Activated naive CD4-positive, alpha-beta T cell treated with anti-CD3 and anti-CD28 coated beads for 36 hours (primary cell): ENCODE data around the gene ELANE. TPM values are rescaled to one million over a fixed set of nuclear protein-coding genes. Genes with fewer than 3 reads are reported as not detected.
"Not testable (repeated sequence)": the region's sequence is repeated elsewhere in the genome, so short reads cannot be mapped to it uniquely, and the experiment has no call there.

Source experiments
- CTCF ChIA-PET: fragments of 350-600 bp; sonication (Branson Sonifier 250); formaldehyde crosslinking; loops from one replicate; lab custom pipeline; 2021; ENCODE audit warnings: antibody characterized with exemption; lab: Charles Lee
- DNase-seq: peaks from one replicate; pipeline ENCODE4 v3.0.0-alpha.2; 2020
- H3K27ac Mint-ChIP-seq: one replicate; pipeline ENCODE4 v1.8.0; 2021; ENCODE audit warnings: mild to moderate bottlenecking, mixed read lengths
- H3K27me3 Mint-ChIP-seq: one replicate; pipeline ENCODE4 v1.8.0; 2021; ENCODE audit warnings: low read depth, mixed read lengths
- H3K36me3 Mint-ChIP-seq: one replicate; pipeline ENCODE4 v1.8.0; 2021; ENCODE audit warnings: low read depth, mixed read lengths
- H3K4me1 Mint-ChIP-seq: one replicate; pipeline ENCODE4 v1.8.0; 2021; ENCODE audit warnings: low read depth, mixed read lengths
- H3K4me3 Mint-ChIP-seq: one replicate; pipeline ENCODE4 v1.8.0; 2021; ENCODE audit warnings: mild to moderate bottlenecking, moderate library complexity, mixed read lengths
- H3K9me3 Mint-ChIP-seq: one replicate; pipeline ENCODE4 v1.8.0; 2021; ENCODE audit warnings: mixed read lengths
- intact Hi-C: fragments of 100-400 bp; cut with micrococcal nuclease; formaldehyde crosslinking; loops from one replicate; pipeline ENCODE4 v1.15.1; 2023
- total RNA-seq, 2 experiments: library from RNA; stranded (reverse); gene quantifications; one replicate each; pipeline ENCODE4 v1.2.3, GENCODE V29; 2021

Gene ELANE
- total RNA-seq, 2 experiments from 2014 or later = not detected

- Mint-ChIP-seq H3K27me3 (no peaks in the 10 kb centered on the region), H3K4me1 (no peaks in the 10 kb centered on the region), H3K9me3 (no peaks in the 10 kb centered on the region), H3K27ac (no peak overlapping the region), H3K4me3 (no peak overlapping the region), H3K36me3 (peaks cover 14% of the 10 kb centered on the region)
- CTCF ChIA-PET = no interaction called here
- intact Hi-C loops = no loop called here
- no peak for DNase-seq
These were observed 32.5 kb downstream of the ELANE start for GRCh38 chr19:884420-885211.

DNA sequence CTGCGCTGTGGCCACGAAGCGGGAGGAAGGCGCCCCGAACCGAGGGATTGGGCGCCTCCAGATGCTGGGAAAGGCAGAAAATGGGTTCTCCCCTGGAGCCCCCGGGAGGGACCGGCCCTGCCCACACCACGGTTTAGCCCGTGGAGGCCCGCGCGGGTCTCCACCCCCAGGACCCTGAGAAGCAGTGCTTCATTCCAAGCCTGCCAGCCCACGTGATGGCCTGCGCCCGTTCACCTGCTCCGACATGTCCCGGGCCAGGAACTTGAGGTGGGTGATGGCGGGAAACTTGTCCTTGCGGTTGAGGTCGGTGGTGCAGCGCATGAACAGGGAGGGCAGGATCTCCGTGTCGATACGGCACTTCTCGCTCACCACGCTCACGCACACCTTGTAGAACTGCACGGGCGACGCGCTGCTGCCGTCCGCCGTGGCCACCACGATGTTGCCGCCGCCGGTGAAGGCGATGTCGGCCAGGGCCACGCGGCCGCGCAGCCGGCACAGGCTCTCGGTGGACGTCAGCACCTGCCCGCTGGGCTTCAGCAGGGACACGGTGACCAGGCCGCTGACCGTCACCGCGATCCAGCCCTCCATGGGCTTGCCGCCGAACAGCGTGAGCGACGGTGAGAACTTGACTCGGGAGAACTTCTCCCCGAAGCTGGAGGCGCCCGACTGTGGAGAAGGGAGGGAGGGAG, 33.6 kb downstream of the ELANE start:
- no peak overlapping the region for H3K27ac Mint-ChIP-seq
- DNase-seq = no peak
- CTCF ChIA-PET = no interaction called here

GRCh38 chr19:887072-887471, 35.0 kb downstream of the ELANE start:
- no peaks in the 10 kb centered on the region for H3K9me3 Mint-ChIP-seq
- H3K4me1 Mint-ChIP-seq = peaks cover 5% of the 10 kb centered on the region
- H3K4me3 Mint-ChIP-seq = no peak overlapping the region
- DNase-seq = no peak
- CTCF ChIA-PET = no interaction called here
- H3K27me3 Mint-ChIP-seq = no peaks in the 10 kb centered on the region
- intact Hi-C loops = no loop called here
- H3K36me3 Mint-ChIP-seq = peaks cover 11% of the 10 kb centered on the region
- H3K27ac Mint-ChIP-seq = no peak overlapping the region

More for the DNA sequence above, 33.6 kb downstream of the ELANE start:
- Mint-ChIP-seq H3K36me3 (peaks cover 13% of the 10 kb centered on the region), H3K4me3 (no peak overlapping the region), H3K4me1 (no peaks in the 10 kb centered on the region), H3K9me3 (no peaks in the 10 kb centered on the region), H3K27me3 (no peaks in the 10 kb centered on the region)
- intact Hi-C loops = no loop called here

GRCh38 chr19:887599-887998, 35.5 kb downstream of the ELANE start:
- DNase-seq = no peak
- peaks cover 7% of the 10 kb centered on the region for H3K36me3 Mint-ChIP-seq
- peaks cover 5% of the 10 kb centered on the region for H3K4me1 Mint-ChIP-seq
- CTCF ChIA-PET = no interaction called here
- H3K9me3 Mint-ChIP-seq = no peaks in the 10 kb centered on the region
- H3K4me3 Mint-ChIP-seq = no peak overlapping the region
- H3K27me3 Mint-ChIP-seq = no peaks in the 10 kb centered on the region
- intact Hi-C loops = no loop called here
- no peak overlapping the region for H3K27ac Mint-ChIP-seq

DNA sequence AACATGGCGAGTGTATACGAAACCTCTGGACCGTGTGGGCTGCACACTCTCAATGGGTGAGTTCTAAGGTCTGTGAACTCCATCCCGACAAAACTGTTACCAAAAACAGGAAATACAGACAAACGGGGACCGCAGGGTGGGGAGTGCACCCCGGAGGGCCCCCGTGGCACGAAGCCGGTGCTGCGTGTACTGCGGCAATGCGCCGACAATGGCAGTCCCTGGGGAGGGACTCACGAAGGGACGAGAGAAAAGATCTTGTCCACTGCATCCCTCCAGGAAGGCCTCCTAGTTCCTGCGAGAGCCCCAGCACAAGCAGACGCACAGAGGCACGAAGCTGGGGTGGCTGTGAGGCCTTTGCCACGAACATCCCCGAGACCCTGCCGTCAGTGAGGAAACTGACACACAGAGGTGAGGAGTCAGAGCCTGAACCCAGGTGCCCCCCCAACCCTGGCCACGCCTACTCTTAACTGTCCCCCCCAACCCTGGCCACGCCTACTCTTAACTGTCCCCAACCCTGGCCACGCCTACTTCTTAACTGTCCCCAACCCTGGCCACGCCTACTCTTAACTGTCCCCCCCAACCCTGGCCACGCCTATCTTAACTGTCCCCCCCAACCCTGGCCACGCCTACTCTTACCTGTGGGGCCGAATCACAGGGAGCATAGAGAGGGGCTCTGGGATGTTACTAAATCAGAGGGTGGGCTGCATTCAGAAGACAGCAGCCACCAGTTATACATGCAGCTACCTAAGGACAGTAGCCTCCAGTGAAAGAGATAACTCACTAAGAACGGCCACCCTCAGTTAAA, 36.7 kb downstream of the ELANE start:
- Mint-ChIP-seq H3K36me3 (peaks cover 8% of the 10 kb centered on the region), H3K4me3 (no peak overlapping the region), H3K9me3 (no peaks in the 10 kb centered on the region), H3K4me1 (peaks cover 12% of the 10 kb centered on the region), H3K27me3 (no peaks in the 10 kb centered on the region), H3K27ac (no peak overlapping the region)
- intact Hi-C loops = no loop called here
- CTCF ChIA-PET = no interaction called here
- no peak for DNase-seq

DNA sequence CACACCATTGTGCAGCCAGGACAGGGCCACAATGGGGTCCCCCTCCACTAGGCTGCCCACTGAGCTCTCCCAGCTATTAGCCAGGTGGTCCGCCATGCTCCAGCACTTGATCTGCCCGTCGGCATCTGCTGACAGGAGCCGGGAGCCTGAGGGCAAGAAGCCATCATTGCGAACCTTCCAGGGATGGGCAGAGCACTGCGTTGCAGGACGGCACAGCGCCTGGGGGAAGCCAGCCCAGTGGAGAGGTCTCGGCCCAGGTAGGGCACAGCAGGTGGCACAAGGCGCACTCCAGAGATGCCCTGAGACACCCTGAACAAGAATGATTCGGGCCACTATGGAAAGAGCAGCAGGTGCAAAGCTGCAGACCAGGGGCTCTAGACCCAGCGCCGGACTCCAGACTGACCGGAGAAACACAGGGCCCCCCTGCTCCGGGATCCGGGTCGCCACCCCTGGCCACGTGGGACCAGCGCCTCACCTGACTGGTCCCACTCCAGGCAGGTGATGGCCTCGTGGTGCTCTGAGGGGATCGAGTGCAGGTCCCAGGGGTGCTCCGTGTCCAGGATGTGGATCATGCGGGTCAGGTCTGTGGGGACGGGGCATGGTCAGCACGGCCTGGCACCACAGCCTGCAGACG, 37.7 kb downstream of the ELANE start:
- Mint-ChIP-seq H3K27ac (no peak overlapping the region), H3K4me3 (no peak overlapping the region)
- intact Hi-C loops = no loop called here

DNA sequence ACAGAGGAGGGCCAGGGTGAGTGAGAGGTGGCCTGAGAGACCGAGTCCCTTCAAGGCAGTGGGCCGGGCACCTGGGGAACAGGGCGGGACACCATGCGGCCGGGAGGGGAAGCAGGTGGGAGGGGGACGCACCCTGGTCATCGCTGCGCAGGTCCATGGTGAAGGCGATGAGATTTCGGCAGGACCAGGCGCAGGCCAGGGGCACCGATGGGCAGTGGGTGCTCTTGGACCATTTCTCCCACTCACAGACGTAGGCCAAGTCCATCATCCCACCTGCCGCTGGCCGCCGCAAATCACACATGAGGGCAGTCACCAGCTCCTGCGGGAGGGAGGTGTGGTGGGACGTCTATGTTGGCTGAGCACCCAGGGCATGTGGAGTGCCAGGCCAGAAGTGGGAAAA, 38.7 kb downstream of the ELANE start:
- H3K4me1 Mint-ChIP-seq = peaks cover 14% of the 10 kb centered on the region
- intact Hi-C loops = no loop called here
- H3K36me3 Mint-ChIP-seq = peaks cover 5% of the 10 kb centered on the region
- CTCF ChIA-PET = no interaction called here
- no peaks in the 10 kb centered on the region for H3K27me3 Mint-ChIP-seq
- DNase-seq = no peak
- H3K9me3 Mint-ChIP-seq = no peaks in the 10 kb centered on the region
- peak overlapping the region; percentile 63 for H3K4me3 Mint-ChIP-seq
- H3K27ac Mint-ChIP-seq = peak overlapping the region; percentile 61

More for the DNA sequence above, 37.7 kb downstream of the ELANE start:
- DNase-seq = no peak
- H3K36me3 Mint-ChIP-seq = peaks cover 6% of the 10 kb centered on the region
- H3K9me3 Mint-ChIP-seq = no peaks in the 10 kb centered on the region
- no peaks in the 10 kb centered on the region for H3K27me3 Mint-ChIP-seq
- H3K4me1 Mint-ChIP-seq = peaks cover 12% of the 10 kb centered on the region
- CTCF ChIA-PET = no interaction called here

GRCh38 chr19:891421-892200, 39.5 kb downstream of the ELANE start:
- H3K36me3 Mint-ChIP-seq, DNase-seq, CTCF ChIA-PET, intact Hi-C loops, H3K9me3 Mint-ChIP-seq, H3K27me3 Mint-ChIP-seq: not testable (repeated sequence)
- Mint-ChIP-seq H3K27ac (peak overlapping the region; percentile 79), H3K4me1 (peaks cover 14% of the 10 kb centered on the region), H3K4me3 (peak overlapping the region; percentile 78)

- peak; percentile 37 for DNase-seq
- CTCF ChIA-PET = interaction anchor here (0.6 to 1.1 kb wide), 3 partner anchors 29 to 139 kb away, joined by 3 to 5 read pairs (median 3); partner anchors contain the start of gene WDR18
- Mint-ChIP-seq H3K27me3 (no peaks in the 10 kb centered on the region), H3K4me1 (peaks cover 14% of the 10 kb centered on the region), H3K4me3 (peak overlapping the region; percentile 78), H3K27ac (peak overlapping the region; percentile 79), H3K36me3 (peaks cover 13% of the 10 kb centered on the region), H3K9me3 (no peaks in the 10 kb centered on the region)
- intact Hi-C loops = no loop called here
These were observed 40.3 kb downstream of the ELANE start for GRCh38 chr19:892243-892893.

DNA sequence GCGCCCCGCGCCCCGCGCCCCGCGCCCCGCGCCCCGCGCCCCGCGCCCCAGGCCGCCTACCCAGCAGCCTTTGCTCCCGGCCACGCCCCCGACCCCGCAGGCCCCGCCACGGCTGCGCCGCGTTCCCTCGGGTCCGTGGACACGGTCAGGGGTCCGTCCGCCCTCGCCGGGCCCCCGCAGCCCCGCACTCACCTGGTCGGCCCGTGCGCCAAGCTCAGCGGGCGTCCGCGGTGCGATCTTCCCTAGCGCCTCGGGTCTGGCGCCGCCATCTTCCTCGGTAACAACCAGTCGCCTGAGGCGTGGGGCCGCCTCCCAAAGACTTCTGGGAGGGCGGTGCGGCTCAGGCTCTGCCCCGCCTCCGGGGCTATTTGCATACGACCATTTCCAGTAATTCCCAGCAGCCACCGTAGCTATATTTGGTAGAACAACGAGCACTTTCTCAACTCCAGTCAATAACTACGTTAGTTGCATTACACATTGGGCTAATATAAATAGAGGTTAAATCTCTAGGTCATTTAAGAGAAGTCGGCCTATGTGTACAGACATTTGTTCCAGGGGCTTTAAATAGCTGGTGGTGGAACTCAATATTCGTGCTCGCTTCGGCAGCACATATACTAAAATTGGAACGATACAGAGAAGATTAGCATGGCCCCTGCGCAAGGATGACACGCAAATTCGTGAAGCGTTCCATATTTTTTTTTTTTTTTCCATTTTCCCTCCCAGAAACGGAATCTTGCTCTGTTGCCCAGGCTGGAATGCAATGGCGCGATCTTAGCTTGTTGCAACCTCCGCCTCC, 41.0 kb downstream of the ELANE start, which contains the start of the genes MED16 and RNU6-9:
Gene MED16 (minus strand): TSS at position 294 of the 796 bp plus-strand sequence. CDS start 2,056 bp downstream, outside the sequence.
Gene RNU6-9 (plus strand): TSS at position 591 of the 796 bp plus-strand sequence.
- intact Hi-C loops = loop anchor here (1.0 kb wide), 2 partner anchors 16 to 20 kb away; partner anchors contain the start of gene R3HDM4
- H3K4me3 Mint-ChIP-seq = peak within 1 kb of the TSS; percentile 82
- DNase-seq = peak; percentile 94
- no peaks in the 10 kb centered on the region for H3K27me3 Mint-ChIP-seq
- peaks cover 15% of the 10 kb centered on the region for H3K36me3 Mint-ChIP-seq
- no peaks in the 10 kb centered on the region for H3K9me3 Mint-ChIP-seq
- CTCF ChIA-PET = interaction anchor here (0.6 to 1.1 kb wide), 5 partner anchors 13 to 255 kb away, joined by 3 to 5 read pairs (median 3); partner anchors contain the start of gene WDR18
- H3K27ac Mint-ChIP-seq = peak within 1 kb of the TSS; percentile 98
- peaks cover 14% of the 10 kb centered on the region for H3K4me1 Mint-ChIP-seq
